Karpas-422 (cell line): ENCODE data around the gene MOGAT2. TPM values are rescaled to one million over a fixed set of nuclear protein-coding genes. Genes with fewer than 3 reads are reported as not detected.

Source experiments
- DNase-seq: peaks from one replicate; pipeline ENCODE4 v3.0.0-alpha.2; 2015
- H2AFZ ChIP-seq: fragments of 200-600 bp; sonication (generic); 2 replicates; pipeline ENCODE4 v1.6.1; 2014; ENCODE audit warnings: antibody characterized with exemption, low read length, mixed read lengths
- H3K27ac ChIP-seq: fragments of 200-600 bp; sonication (generic); 2 replicates; pipeline ENCODE4 v1.5.1; 2014; ENCODE audit warnings: mild to moderate bottlenecking, low read length, moderate library complexity
- H3K27me3 ChIP-seq: fragments of 200-600 bp; sonication (generic); 2 replicates; pipeline ENCODE4 v1.6.1; 2014; ENCODE audit warnings: low read length, mixed read lengths
- H3K36me3 ChIP-seq: fragments of 200-600 bp; sonication (generic); 2 replicates; pipeline ENCODE4 v1.6.1; 2014; ENCODE audit warnings: low read length, mixed read lengths; ENCODE audit not compliant: insufficient read depth
- H3K4me1 ChIP-seq: fragments of 200-600 bp; sonication (generic); 2 replicates; pipeline ENCODE4 v1.6.1; 2014; ENCODE audit warnings: mild to moderate bottlenecking, low read length, mixed read lengths
- H3K4me2 ChIP-seq: fragments of 200-600 bp; sonication (generic); 2 replicates; pipeline ENCODE4 v1.6.1; 2014; ENCODE audit warnings: low read length, low read depth, mild to moderate bottlenecking; ENCODE audit not compliant: poor library complexity, severe bottlenecking
- H3K4me3 ChIP-seq: fragments of 200-600 bp; sonication (generic); 2 replicates; pipeline ENCODE4 v1.5.1; 2014; ENCODE audit warnings: mild to moderate bottlenecking, antibody characterized with exemption, low read length, mixed read lengths
- H3K79me2 ChIP-seq: fragments of 200-600 bp; sonication (generic); 2 replicates; pipeline ENCODE4 v1.6.1; 2014; ENCODE audit warnings: mild to moderate bottlenecking, low read length, mixed read lengths
- H3K9ac ChIP-seq: fragments of 200-600 bp; sonication (generic); 2 replicates; pipeline ENCODE4 v1.6.0; 2014; ENCODE audit warnings: low read length
- H3K9me2 ChIP-seq: fragments of 200-600 bp; sonication (generic), shearing (Covaris generic); replicated peaks from 2 replicates; pipeline ENCODE4 v1.6.0; 2014; ENCODE audit warnings: mild to moderate bottlenecking, low read length, moderate library complexity; ENCODE audit not compliant: insufficient read depth
- H3K9me3 ChIP-seq: fragments of 300-700, 200-600 bp; sonication (generic); 2 replicates; pipeline ENCODE4 v1.6.1; 2014; ENCODE audit warnings: low read length, mixed read lengths
- H4K20me1 ChIP-seq: fragments of 200-600 bp; sonication (generic); 2 replicates; pipeline ENCODE4 v1.6.1; 2014; ENCODE audit warnings: mild to moderate bottlenecking, antibody characterized with exemption, low read length, low read depth; ENCODE audit not compliant: insufficient read depth
- total RNA-seq: library from RNA; depleted of rRNA; stranded (reverse); fragments of >200 nt; shearing (Covaris generic); gene quantifications from 2 replicates; pipeline ENCODE4 v1.2.3, GENCODE V29; 2014; ENCODE audit warnings: low replicate concordance

The MOGAT2 gene
- total RNA-seq, 1 experiment from 2014 or later, result not detected

GRCh38 chr11:75725547-75726320 lies 8.1 kb downstream of the MOGAT2 start:
- Histone ChIP-seq H3K9me2 (no peaks in the 10 kb centered on the region), H3K4me1 (peaks cover 7% of the 10 kb centered on the region; the same call in 1 of the 2 replicates), H3K79me2 (no peaks in the 10 kb centered on the region), H3K4me3 (no peak overlapping the region), H3K36me3 (no peaks in the 10 kb centered on the region), H3K27ac (no peak overlapping the region), H4K20me1 (no peaks in the 10 kb centered on the region), H2AFZ (no peak overlapping the region), H3K4me2 (no peak overlapping the region), H3K9ac (no peak overlapping the region), H3K27me3 (no peaks in the 10 kb centered on the region), H3K9me3 (no peaks in the 10 kb centered on the region)
- no peak for DNase-seq

- Histone ChIP-seq H3K9me2 (no peaks in the 10 kb centered on the region), H3K79me2 (no peaks in the 10 kb centered on the region), H3K9ac (no peak overlapping the region), H3K4me1 (peaks cover 7% of the 10 kb centered on the region; the same call in 1 of the 2 replicates), H2AFZ (no peak overlapping the region), H3K9me3 (no peaks in the 10 kb centered on the region), H3K4me2 (no peak overlapping the region), H3K4me3 (no peak overlapping the region), H3K27me3 (no peaks in the 10 kb centered on the region), H3K27ac (no peak overlapping the region), H3K36me3 (no peaks in the 10 kb centered on the region), H4K20me1 (no peaks in the 10 kb centered on the region)
- DNase-seq, result no peak
These were observed 11.4 kb downstream of the MOGAT2 start for GRCh38 chr11:75728992-75729391.

- no peaks in the 10 kb centered on the region for H3K27me3 ChIP-seq
- no peak overlapping the region for H3K27ac ChIP-seq
- no peak overlapping the region for H3K4me3 ChIP-seq
- no peak overlapping the region for H2AFZ ChIP-seq
- H3K9me3 ChIP-seq, result no peaks in the 10 kb centered on the region
- no peaks in the 10 kb centered on the region for H4K20me1 ChIP-seq
- H3K9ac ChIP-seq, result no peak overlapping the region
- peaks cover 7% of the 10 kb centered on the region; the same call in 1 of the 2 replicates for H3K4me1 ChIP-seq
- DNase-seq, result no peak
- no peaks in the 10 kb centered on the region for H3K36me3 ChIP-seq
- no peaks in the 10 kb centered on the region for H3K79me2 ChIP-seq
- H3K9me2 ChIP-seq, result no peaks in the 10 kb centered on the region
- H3K4me2 ChIP-seq, result no peak overlapping the region
These were observed 13.5 kb downstream of the MOGAT2 start for GRCh38 chr11:75731095-75731494.

GRCh38 chr11:75733071-75733430 lies 15.4 kb downstream of the MOGAT2 start:
- H3K9me3 ChIP-seq, result no peaks in the 10 kb centered on the region
- H3K4me2 ChIP-seq, result no peak overlapping the region
- H3K27me3 ChIP-seq, result no peaks in the 10 kb centered on the region
- no peaks in the 10 kb centered on the region for H3K9me2 ChIP-seq
- H3K4me3 ChIP-seq, result no peak overlapping the region
- H3K27ac ChIP-seq, result no peak overlapping the region
- no peaks in the 10 kb centered on the region for H4K20me1 ChIP-seq
- no peak overlapping the region for H3K9ac ChIP-seq
- no peak for DNase-seq
- H3K79me2 ChIP-seq, result no peaks in the 10 kb centered on the region
- no peaks in the 10 kb centered on the region for H3K36me3 ChIP-seq
- H2AFZ ChIP-seq, result no peak overlapping the region
- H3K4me1 ChIP-seq, result peaks cover 7% of the 10 kb centered on the region; the same call in 1 of the 2 replicates

- peaks cover 7% of the 10 kb centered on the region; the same call in 1 of the 2 replicates for H3K4me1 ChIP-seq
- H3K4me3 ChIP-seq, result no peak overlapping the region
- no peak overlapping the region for H3K27ac ChIP-seq
- H3K36me3 ChIP-seq, result no peaks in the 10 kb centered on the region
- no peaks in the 10 kb centered on the region for H3K9me2 ChIP-seq
- H4K20me1 ChIP-seq, result no peaks in the 10 kb centered on the region
- H3K27me3 ChIP-seq, result no peaks in the 10 kb centered on the region
- no peak overlapping the region for H3K4me2 ChIP-seq
- no peak for DNase-seq
- H2AFZ ChIP-seq, result no peak overlapping the region
- H3K9me3 ChIP-seq, result no peaks in the 10 kb centered on the region
- no peak overlapping the region for H3K9ac ChIP-seq
- H3K79me2 ChIP-seq, result no peaks in the 10 kb centered on the region
These were observed 15.9 kb downstream of the MOGAT2 start for GRCh38 chr11:75733431-75734107.

- Histone ChIP-seq H3K27me3 (no peaks in the 10 kb centered on the region), H3K9me2 (no peaks in the 10 kb centered on the region), H3K27ac (no peak overlapping the region), H3K4me2 (no peak overlapping the region), H3K79me2 (no peaks in the 10 kb centered on the region), H4K20me1 (no peaks in the 10 kb centered on the region), H2AFZ (no peak overlapping the region), H3K9ac (no peak overlapping the region), H3K9me3 (no peaks in the 10 kb centered on the region), H3K4me3 (no peak overlapping the region), H3K4me1 (peaks cover 4% of the 10 kb centered on the region; the same call in 1 of the 2 replicates), H3K36me3 (no peaks in the 10 kb centered on the region)
- no peak for DNase-seq
These were observed 17.0 kb downstream of the MOGAT2 start for GRCh38 chr11:75734491-75735180.

GRCh38 chr11:75735181-75735845 lies 17.7 kb downstream of the MOGAT2 start:
- Histone ChIP-seq H3K9me3 (no peaks in the 10 kb centered on the region), H3K4me2 (no peak overlapping the region), H3K9ac (no peak overlapping the region), H3K27me3 (no peaks in the 10 kb centered on the region), H4K20me1 (no peaks in the 10 kb centered on the region), H3K79me2 (no peaks in the 10 kb centered on the region), H3K36me3 (no peaks in the 10 kb centered on the region), H3K4me3 (no peak overlapping the region), H3K9me2 (no peaks in the 10 kb centered on the region), H3K4me1 (no peaks in the 10 kb centered on the region; the same call in 1 of the 2 replicates), H3K27ac (no peak overlapping the region), H2AFZ (no peak overlapping the region)
- no peak for DNase-seq

- Histone ChIP-seq H3K4me2 (no peak overlapping the region), H3K27me3 (no peaks in the 10 kb centered on the region), H3K27ac (no peak overlapping the region), H4K20me1 (no peaks in the 10 kb centered on the region), H2AFZ (no peak overlapping the region), H3K4me3 (no peak overlapping the region), H3K4me1 (peaks cover 10% of the 10 kb centered on the region), H3K79me2 (no peaks in the 10 kb centered on the region), H3K9ac (no peak overlapping the region), H3K36me3 (no peaks in the 10 kb centered on the region), H3K9me2 (no peaks in the 10 kb centered on the region), H3K9me3 (no peaks in the 10 kb centered on the region)
- no peak for DNase-seq
These were observed 19.7 kb downstream of the MOGAT2 start for GRCh38 chr11:75737314-75737713.
